ENCODE results near the gene C5orf58. TPM values are rescaled to one million over a fixed set of nuclear protein-coding genes. Genes with fewer than 3 reads are reported as not detected.

Gene C5orf58
- total and polyA plus RNA-seq, 7 donors: not detected

DNA sequence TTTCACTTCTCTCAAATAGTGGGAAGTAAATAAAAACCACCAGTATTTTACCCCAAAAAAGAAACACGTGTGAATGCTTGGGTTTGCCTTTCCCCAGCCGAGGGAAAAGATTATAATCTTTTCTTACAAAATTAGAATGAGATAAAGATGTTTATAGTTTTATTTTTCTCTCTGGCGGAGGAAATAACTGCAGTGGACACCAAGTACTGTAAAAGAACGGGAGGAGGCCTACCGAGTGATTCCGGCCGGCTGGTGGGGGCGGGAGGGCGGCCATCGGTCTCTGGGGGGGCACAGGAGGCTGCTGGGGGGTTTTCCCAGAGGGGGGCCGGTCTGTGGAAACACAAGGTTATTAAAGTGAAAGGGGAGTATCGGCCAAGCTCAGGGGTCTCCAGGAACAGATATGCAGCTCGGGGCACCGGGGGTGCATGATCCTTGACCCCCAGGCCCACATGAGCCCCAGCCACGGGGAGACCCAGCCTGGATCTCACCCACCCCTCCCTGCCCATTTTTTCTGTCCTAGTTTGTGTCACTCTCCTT lies 35.4 kb downstream of the C5orf58 start:
- WGBS, 2 donors: 50% methylated on average over 15 of the region's 15 CpGs
- intact Hi-C loops (cut with DNase I): loop anchor here (1.0 to 5.0 kb wide), 4 partner anchors 39 to 364 kb away; no protein-coding TSS in a partner anchor
- Histone ChIP-seq H3K36me3 (no peaks in the 10 kb centered on the region), H3K4me3 (peak overlapping the region in 3 of 4 donors; percentile 5 to 24 (median 22)), H3K9me3 (no peaks in the 10 kb centered on the region), H3K27ac (peak overlapping the region; percentile 38 to 62 (median 49)), H3K4me1 (peaks cover 0 to 14% (median 14%) of the 10 kb centered on the region in 4 donors), H3K27me3 (peaks cover 0 to 8% (median 0%) of the 10 kb centered on the region in 3 donors)
- DNase-seq: no peak
- TF ChIP-seq EP300 (IDR thresholded peaks at IDR 0.05): no peak
- TF ChIP-seq, protein P1, sequence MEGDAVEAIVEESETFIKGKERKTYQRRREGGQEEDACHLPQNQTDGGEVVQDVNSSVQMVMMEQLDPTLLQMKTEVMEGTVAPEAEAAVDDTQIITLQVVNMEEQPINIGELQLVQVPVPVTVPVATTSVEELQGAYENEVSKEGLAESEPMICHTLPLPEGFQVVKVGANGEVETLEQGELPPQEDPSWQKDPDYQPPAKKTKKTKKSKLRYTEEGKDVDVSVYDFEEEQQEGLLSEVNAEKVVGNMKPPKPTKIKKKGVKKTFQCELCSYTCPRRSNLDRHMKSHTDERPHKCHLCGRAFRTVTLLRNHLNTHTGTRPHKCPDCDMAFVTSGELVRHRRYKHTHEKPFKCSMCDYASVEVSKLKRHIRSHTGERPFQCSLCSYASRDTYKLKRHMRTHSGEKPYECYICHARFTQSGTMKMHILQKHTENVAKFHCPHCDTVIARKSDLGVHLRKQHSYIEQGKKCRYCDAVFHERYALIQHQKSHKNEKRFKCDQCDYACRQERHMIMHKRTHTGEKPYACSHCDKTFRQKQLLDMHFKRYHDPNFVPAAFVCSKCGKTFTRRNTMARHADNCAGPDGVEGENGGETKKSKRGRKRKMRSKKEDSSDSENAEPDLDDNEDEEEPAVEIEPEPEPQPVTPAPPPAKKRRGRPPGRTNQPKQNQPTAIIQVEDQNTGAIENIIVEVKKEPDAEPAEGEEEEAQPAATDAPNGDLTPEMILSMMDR (IDR thresholded peaks at IDR 0.05): no peak
- no peak for TF ChIP-seq POLR2AphosphoS5 (IDR thresholded peaks at IDR 0.05)
- no peak for TF ChIP-seq POLR2A (IDR thresholded peaks at IDR 0.05)

DNA sequence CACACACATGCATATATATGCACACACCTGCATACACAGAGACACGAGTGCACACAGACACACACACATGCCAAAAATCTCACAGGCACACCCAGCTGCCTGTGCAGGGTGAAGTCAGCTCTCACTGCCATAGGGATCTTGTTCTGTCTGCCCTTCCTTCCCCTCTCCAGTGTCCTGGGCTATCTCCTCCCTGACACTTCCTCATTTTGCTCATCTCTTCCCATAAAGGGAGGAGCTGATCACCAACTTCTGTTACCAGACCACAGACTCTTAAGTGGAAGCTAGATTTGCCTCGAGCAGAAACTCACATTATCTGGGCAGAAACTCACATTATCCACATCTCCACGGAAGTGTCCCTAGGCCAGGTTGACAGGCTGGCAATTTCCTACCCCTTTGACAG lies 36.1 kb downstream of the C5orf58 start:
- no peaks in the 10 kb centered on the region for H3K36me3 ChIP-seq
- H3K4me3 ChIP-seq: no peak overlapping the region
- DNase-seq: no peak
- peak overlapping the region; percentile 33 to 62 (median 49) for H3K27ac ChIP-seq
- no peaks in the 10 kb centered on the region for H3K9me3 ChIP-seq
- peaks cover 0 to 8% (median 0%) of the 10 kb centered on the region in 3 donors for H3K27me3 ChIP-seq
- intact Hi-C loops (cut with DNase I): loop anchor here (1.0 to 5.0 kb wide), 4 partner anchors 38 to 363 kb away; no protein-coding TSS in a partner anchor
- H3K4me1 ChIP-seq: peaks cover 0 to 14% (median 14%) of the 10 kb centered on the region in 4 donors
- WGBS, 2 donors: 34 to 49% methylated on average over 3 of the region's 3 CpGs
- TF ChIP-seq EP300 (IDR thresholded peaks at IDR 0.05) (no peak), POLR2A (IDR thresholded peaks at IDR 0.05) (no peak), POLR2AphosphoS5 (IDR thresholded peaks at IDR 0.05) (peak in 2 of 4 donors; percentile 23 to 31)
- TF ChIP-seq, protein P1 (IDR thresholded peaks at IDR 0.05): no peak

DNA sequence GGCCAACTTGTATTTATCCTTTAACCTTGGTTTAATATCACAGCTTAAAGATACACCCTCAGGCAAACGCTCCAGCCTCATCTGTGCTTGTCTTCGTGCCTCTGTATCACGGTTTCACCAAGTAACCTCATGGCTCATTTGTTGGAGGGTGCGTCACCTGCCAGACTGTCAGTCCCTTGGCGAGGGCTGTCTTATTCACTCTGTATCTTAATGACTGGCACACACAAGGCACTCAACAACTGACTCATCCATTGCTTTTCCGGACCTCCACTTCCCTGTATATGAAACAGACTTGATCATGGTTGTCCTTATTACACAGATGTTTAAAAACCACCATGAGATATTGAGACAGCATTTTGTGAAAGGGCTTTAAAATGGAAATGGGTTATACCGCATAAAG lies 36.8 kb downstream of the C5orf58 start:
- H3K36me3 ChIP-seq: no peaks in the 10 kb centered on the region
- TF ChIP-seq, protein P1 (IDR thresholded peaks at IDR 0.05): no peak
- TF ChIP-seq POLR2AphosphoS5 (IDR thresholded peaks at IDR 0.05): peak in 1 of 4 donors; percentile 36
- no peak for TF ChIP-seq EP300 (IDR thresholded peaks at IDR 0.05)
- TF ChIP-seq POLR2A (IDR thresholded peaks at IDR 0.05): no peak
- peak; percentile 64 for DNase-seq
- H3K27me3 ChIP-seq: peaks cover 0 to 8% (median 0%) of the 10 kb centered on the region in 3 donors
- no peaks in the 10 kb centered on the region for H3K9me3 ChIP-seq
- peaks cover 0 to 14% (median 14%) of the 10 kb centered on the region in 4 donors for H3K4me1 ChIP-seq
- H3K4me3 ChIP-seq: no peak overlapping the region
- intact Hi-C loops (cut with DNase I): loop anchor here (5.0 kb wide), 3 partner anchors 38 to 363 kb away; no protein-coding TSS in a partner anchor
- peak overlapping the region in 2 of 4 donors; percentile 33 to 62 for H3K27ac ChIP-seq
- 80 to 81% methylated on average over 7 of the region's 7 CpGs for WGBS, 2 donors

DNA sequence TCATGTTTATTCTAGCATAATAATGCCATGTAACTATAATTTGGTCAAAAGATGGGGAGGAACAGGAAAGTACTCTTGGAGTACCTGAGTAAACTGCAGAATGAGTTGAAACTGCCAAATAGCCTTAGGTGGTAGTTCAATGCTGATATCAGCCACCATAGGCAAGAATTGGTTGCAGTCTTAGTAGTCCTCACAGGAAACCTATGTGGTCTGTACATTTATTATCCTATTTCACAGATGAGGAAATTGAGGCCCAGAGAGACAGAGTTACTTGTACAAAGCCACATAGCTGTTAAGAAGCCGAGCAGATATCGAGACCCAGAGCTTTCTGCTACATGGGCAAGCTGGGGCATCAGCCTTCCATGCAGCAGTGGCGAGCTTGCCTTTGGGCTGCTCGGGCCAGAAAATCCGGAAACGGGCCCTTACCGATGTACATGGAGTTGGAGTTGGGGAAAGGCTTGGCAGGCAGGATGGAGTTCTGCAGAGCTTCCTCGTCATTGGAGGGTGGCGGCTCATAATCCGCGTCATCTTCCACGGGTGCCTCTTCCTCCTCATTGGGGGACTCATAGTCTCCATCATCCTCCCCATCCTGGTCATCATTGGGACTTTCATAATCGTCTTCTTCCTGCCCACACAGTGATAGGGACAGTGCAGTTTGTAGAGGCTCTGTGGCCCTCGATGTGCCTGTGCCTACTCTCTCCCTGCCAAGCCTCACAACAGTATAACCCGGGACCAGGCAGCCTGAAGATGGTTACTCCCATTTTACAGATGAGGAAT lies 37.7 kb downstream of the C5orf58 start:
- H3K9me3 ChIP-seq: no peaks in the 10 kb centered on the region
- TF ChIP-seq EP300 (IDR thresholded peaks at IDR 0.05) (no peak), POLR2A (IDR thresholded peaks at IDR 0.05) (no peak), POLR2AphosphoS5 (IDR thresholded peaks at IDR 0.05) (no peak)
- TF ChIP-seq, protein P1 (IDR thresholded peaks at IDR 0.05): no peak
- H3K36me3 ChIP-seq: no peaks in the 10 kb centered on the region
- intact Hi-C loops (cut with DNase I): no loop called here
- H3K4me3 ChIP-seq: no peak overlapping the region
- no peak for DNase-seq
- H3K27ac ChIP-seq: peak overlapping the region in 1 of 4 donors; percentile 33
- H3K27me3 ChIP-seq: peaks cover 0 to 8% (median 0%) of the 10 kb centered on the region in 3 donors
- WGBS, 2 donors: 84 to 88% methylated on average over 15 of the region's 15 CpGs
- peaks cover 0 to 14% (median 14%) of the 10 kb centered on the region in 4 donors for H3K4me1 ChIP-seq
